PC-3 (cell line): Measurements from ENCODE around the gene AFG1L. TPM values are rescaled to one million over a fixed set of nuclear protein-coding genes. Genes with fewer than 3 reads are reported as not detected.

Experiments
- ATAC-seq: fragments of 200-7000 bp; cut with Tn5 transposase; 2 replicates; pipeline ENCODE4 v1.9.1; 2020; ENCODE audit warnings: mild to moderate bottlenecking, moderate library complexity
- BruUV-seq: library from RNA; stranded (reverse); fragments of 400-500 nt; replicated peaks from 2 replicates; lab custom pipeline; 2021; lab: Mats Ljungman, UMichigan
- CTCF ChIA-PET: fragments of 300-600 bp; sonication (Branson Sonifier 250); formaldehyde crosslinking; loops from one replicate; lab custom pipeline; 2022; ENCODE audit warnings: antibody characterized with exemption; lab: Charles Lee
- POLR2A ChIA-PET: fragments of 300-600 bp; sonication (Branson Sonifier 250); formaldehyde crosslinking; loops from one replicate; lab custom pipeline; 2022; ENCODE audit warnings: antibody characterized with exemption; ENCODE audit not compliant: unreplicated experiment; lab: Charles Lee
- DNase-seq: peaks from one replicate; pipeline ENCODE4 v3.0.0-alpha.2; 2015
- H2AFZ ChIP-seq: fragments of 300-600 bp; sonication (generic); 2 replicates; pipeline ENCODE4 v1.6.0; 2016; ENCODE audit warnings: antibody characterized with exemption, low read length
- H3F3A ChIP-seq: fragments of 300-600 bp; sonication (generic); one replicate; pipeline ENCODE4 v1.6.0; 2017; ENCODE audit warnings: antibody characterized with exemption, low read length, control low read depth, mild to moderate bottlenecking; ENCODE audit not compliant: unreplicated experiment
- H3K27ac ChIP-seq: fragments of 300-600 bp; sonication (generic); 2 replicates; pipeline ENCODE4 v1.5.1; 2016; ENCODE audit warnings: mild to moderate bottlenecking, low read length
- H3K27me3 ChIP-seq: fragments of 300-600 bp; sonication (generic); 2 replicates; pipeline ENCODE4 v1.6.1; 2016; ENCODE audit warnings: low read length, mixed read lengths
- H3K36me3 ChIP-seq: fragments of 300-600 bp; sonication (generic); 2 replicates; pipeline ENCODE4 v1.6.1; 2016; ENCODE audit warnings: low read depth, mixed run types, low read length, mixed read lengths
- H3K4me1 ChIP-seq: fragments of 300-600 bp; sonication (generic); 2 replicates; pipeline ENCODE4 v1.5.1; 2016; ENCODE audit warnings: low read length; ENCODE audit not compliant: insufficient read depth
- H3K4me2 ChIP-seq: fragments of 300-600 bp; sonication (generic); 2 replicates; pipeline ENCODE4 v1.6.0; 2016; ENCODE audit warnings: low read length
- H3K4me3 ChIP-seq: fragments of 300-600 bp; sonication (generic); 2 replicates; pipeline ENCODE4 v1.5.1; 2016; ENCODE audit warnings: mild to moderate bottlenecking, low read length, mixed read lengths
- H3K79me2 ChIP-seq: fragments of 300-600 bp; sonication (generic); 2 replicates; pipeline ENCODE4 v1.6.1; 2017; ENCODE audit warnings: low read length, mixed read lengths
- H3K9ac ChIP-seq: fragments of 300-600 bp; sonication (generic); 2 replicates; pipeline ENCODE4 v1.6.0; 2016; ENCODE audit warnings: mild to moderate bottlenecking, low read length
- H3K9me2 ChIP-seq: fragments of 300-600 bp; sonication (generic); replicated peaks from 2 replicates; pipeline ENCODE4 v1.6.1; 2016; ENCODE audit warnings: mixed run types, low read length, mixed read lengths
- H3K9me3 ChIP-seq: fragments of 300-600 bp; sonication (generic); 2 replicates; pipeline ENCODE4 v1.6.1; 2016; ENCODE audit warnings: low read length, mixed read lengths
- H4K20me1 ChIP-seq: fragments of 300-600 bp; sonication (generic); 2 replicates; pipeline ENCODE4 v1.6.1; 2016; ENCODE audit warnings: low read length, mixed read lengths
- CTCF ChIP-seq: fragments of 300-600 bp; sonication (generic); conservative IDR thresholded peaks from 2 replicates; pipeline ENCODE4 v1.5.1; 2017; ENCODE audit warnings: antibody characterized with exemption, low read depth, mild to moderate bottlenecking, low read length
- EZH2 ChIP-seq: fragments of 300-600 bp; sonication (generic); IDR thresholded peaks from one replicate; pipeline ENCODE4 v1.6.1; 2017; ENCODE audit warnings: antibody characterized with exemption, mild to moderate bottlenecking, low read length; ENCODE audit not compliant: unreplicated experiment
- EZH2phosphoT487 ChIP-seq: fragments of 300-600 bp; sonication (generic); IDR thresholded peaks from 2 replicates; pipeline ENCODE4 v1.6.1; 2018; ENCODE audit warnings: mild to moderate bottlenecking, antibody characterized with exemption, low read length, borderline replicate concordance
- intact Hi-C: fragments of 100-400 bp; cut with micrococcal nuclease; formaldehyde crosslinking; loops from 2 replicates; pipeline ENCODE4 v1.9.0; 2023
- total RNA-seq: library from RNA; depleted of rRNA; stranded (reverse); fragments of >200 nt; gene quantifications from 2 replicates; pipeline ENCODE4 v1.2.3, GENCODE V29; 2014

The AFG1L gene
- total RNA-seq, 1 experiment from 2014 or later, result 3.6 TPM

- H3F3A ChIP-seq, result peaks cover 4% of the 10 kb centered on the region
- H3K79me2 ChIP-seq, result peaks cover 94% of the 10 kb centered on the region
- H3K4me2 ChIP-seq, result peak overlapping the region; percentile 82
- POLR2A ChIA-PET, result interaction anchor here (0.6 kb wide), 1 partner anchor 499 kb away, joined by 4 read pairs; no protein-coding TSS in a partner anchor
- BruUV-seq, result no TSS peak
- H2AFZ ChIP-seq, result no peak overlapping the region
- DNase-seq (peak; percentile 64), ATAC-seq (no peak)
- CTCF ChIA-PET, result no interaction called here
- H3K9me2 ChIP-seq, result no peaks in the 10 kb centered on the region
- peaks cover 35% of the 10 kb centered on the region for H4K20me1 ChIP-seq
- no peak for TF ChIP-seq CTCF
- TF ChIP-seq EZH2, result no peak
- no peak for TF ChIP-seq EZH2phosphoT487
- peaks cover 33% of the 10 kb centered on the region for H3K4me1 ChIP-seq
- H3K36me3 ChIP-seq, result peaks cover 14% of the 10 kb centered on the region; the same call in 1 of the 2 replicates
- H3K9me3 ChIP-seq, result no peaks in the 10 kb centered on the region
- intact Hi-C loops, result no loop called here
- H3K4me3 ChIP-seq, result peak overlapping the region; percentile 95
- H3K27me3 ChIP-seq, result no peaks in the 10 kb centered on the region
- peak overlapping the region; percentile 28; the same call in 1 of the 2 replicates for H3K9ac ChIP-seq
- H3K27ac ChIP-seq, result peak overlapping the region; percentile 79
Observed at GRCh38 chr6:108565091-108565766, 270.4 kb downstream of the AFG1L start.

GRCh38 chr6:108565893-108566292 lies 271.0 kb downstream of the AFG1L start:
- H3K79me2 ChIP-seq, result peaks cover 97% of the 10 kb centered on the region
- ATAC-seq, result no peak
- peak overlapping the region; percentile 82 for H3K4me2 ChIP-seq
- H3K9me2 ChIP-seq, result no peaks in the 10 kb centered on the region
- no peak overlapping the region for H2AFZ ChIP-seq
- peaks cover 33% of the 10 kb centered on the region for H3K4me1 ChIP-seq
- H4K20me1 ChIP-seq, result peaks cover 35% of the 10 kb centered on the region
- ChIA-PET CTCF (no interaction called here), POLR2A (no interaction called here)
- BruUV-seq, result no TSS peak
- H3K9ac ChIP-seq, result no peak overlapping the region
- DNase-seq, result peak; percentile 45
- no peaks in the 10 kb centered on the region for H3K9me3 ChIP-seq
- H3K36me3 ChIP-seq, result peaks cover 18% of the 10 kb centered on the region
- H3F3A ChIP-seq, result peaks cover 4% of the 10 kb centered on the region
- peak overlapping the region; percentile 79 for H3K27ac ChIP-seq
- intact Hi-C loops, result no loop called here
- TF ChIP-seq EZH2phosphoT487 (no peak), EZH2 (no peak), CTCF (no peak)
- no peaks in the 10 kb centered on the region for H3K27me3 ChIP-seq
- peak overlapping the region; percentile 95 for H3K4me3 ChIP-seq

DNA sequence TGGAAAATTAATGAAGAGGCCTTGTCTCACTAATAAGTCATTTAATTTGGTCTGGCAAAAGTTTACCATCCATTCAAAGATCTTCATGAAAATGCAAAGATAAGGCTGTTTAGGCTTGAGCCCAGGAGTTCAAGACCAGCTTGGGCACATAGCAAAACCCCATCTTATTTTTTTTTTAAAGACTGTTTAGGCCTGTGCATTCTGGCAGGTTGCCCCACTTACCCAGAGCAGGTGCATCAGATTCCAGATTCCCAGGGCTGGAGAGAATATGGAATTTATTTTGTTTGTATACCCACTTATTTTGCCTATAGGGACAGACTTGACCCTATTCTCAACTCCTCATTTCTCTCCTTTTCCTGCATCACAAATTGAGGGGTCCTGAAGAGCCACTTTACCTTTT lies 271.6 kb downstream of the AFG1L start:
- peaks cover 22% of the 10 kb centered on the region for H3K36me3 ChIP-seq
- H3K4me2 ChIP-seq, result peak overlapping the region; percentile 82
- no peak for ATAC-seq
- H3K9me3 ChIP-seq, result no peaks in the 10 kb centered on the region
- POLR2A ChIA-PET, result no interaction called here
- peaks cover 98% of the 10 kb centered on the region for H3K79me2 ChIP-seq
- no peak overlapping the region for H2AFZ ChIP-seq
- peak overlapping the region; percentile 79 for H3K27ac ChIP-seq
- H3K27me3 ChIP-seq, result no peaks in the 10 kb centered on the region
- TF ChIP-seq CTCF, result no peak
- TF ChIP-seq EZH2, result no peak
- TF ChIP-seq EZH2phosphoT487, result no peak
- H3K4me3 ChIP-seq, result peak overlapping the region; percentile 95; the same call in 1 of the 2 replicates
- H3K4me1 ChIP-seq, result peaks cover 33% of the 10 kb centered on the region
- intact Hi-C loops, result no loop called here
- no TSS peak for BruUV-seq
- CTCF ChIA-PET, result no interaction called here
- no peak for DNase-seq
- peaks cover 35% of the 10 kb centered on the region for H4K20me1 ChIP-seq
- no peak overlapping the region for H3K9ac ChIP-seq
- H3F3A ChIP-seq, result peaks cover 4% of the 10 kb centered on the region
- H3K9me2 ChIP-seq, result no peaks in the 10 kb centered on the region
